Central memory CD4-positive, alpha-beta T cell (primary cell): Measurements from ENCODE around the gene FRRS1L.
"Not testable (repeated sequence)": the region's sequence is repeated elsewhere in the genome, so short reads cannot be mapped to it uniquely, and the experiment has no call there.

Source experiments
- DNase-seq: peaks from one replicate; pipeline ENCODE4 v3.0.0; 2022

The FRRS1L gene

DNA sequence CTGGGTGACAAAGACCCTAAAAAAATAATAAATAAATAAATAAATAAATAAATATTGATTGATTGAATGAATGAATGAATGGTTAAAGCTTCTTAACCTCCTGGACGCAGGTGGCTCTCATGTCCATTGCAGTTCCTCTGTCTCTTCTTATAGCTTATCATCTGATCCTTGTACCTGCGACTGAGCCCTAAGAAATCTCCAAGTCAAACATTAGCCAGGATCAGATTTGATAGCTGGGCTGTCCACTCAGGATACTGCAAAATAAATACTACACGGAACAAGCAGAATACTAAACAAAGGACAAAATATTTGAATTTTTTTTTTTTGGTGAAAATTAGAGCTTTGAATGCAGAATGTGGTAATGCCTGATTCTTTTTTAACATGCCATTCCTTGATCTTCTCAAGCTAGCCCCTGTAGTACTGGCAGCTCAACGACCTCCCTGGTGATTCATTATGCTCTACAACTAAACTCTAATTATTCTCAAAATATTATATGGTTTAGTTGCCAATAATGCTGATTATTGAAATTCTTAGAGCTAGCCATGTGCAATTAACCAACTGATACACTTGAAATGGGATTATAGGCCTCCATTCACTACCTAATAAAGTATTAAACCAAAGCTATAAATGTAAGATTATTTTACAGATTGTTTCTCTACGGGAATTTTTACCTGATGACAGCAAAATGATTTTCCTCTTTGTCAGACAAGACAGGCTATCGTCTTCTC, 37.4 kb downstream of the FRRS1L start:
- DNase-seq = no peak

DNA sequence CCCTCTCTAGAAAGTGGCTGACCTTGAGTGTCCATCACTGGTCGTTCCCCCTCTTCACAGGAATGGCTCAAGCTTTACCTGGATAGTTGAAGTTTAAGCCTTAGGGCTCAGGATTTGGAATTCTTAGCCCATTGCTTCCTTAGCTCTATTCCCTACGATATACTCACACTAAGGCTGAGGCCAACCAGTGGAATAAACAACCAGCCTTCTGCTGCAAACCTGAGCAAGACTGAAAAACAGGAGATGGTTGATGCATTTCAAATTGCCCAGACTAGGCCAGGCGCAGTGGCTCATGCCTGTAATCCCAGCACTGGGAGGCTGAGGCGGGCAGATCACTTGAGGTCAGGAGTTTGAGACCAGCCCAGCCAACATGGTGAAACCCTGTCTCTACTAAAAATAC, 40.4 kb downstream of the FRRS1L start:
- DNase-seq = not testable (repeated sequence)

DNA sequence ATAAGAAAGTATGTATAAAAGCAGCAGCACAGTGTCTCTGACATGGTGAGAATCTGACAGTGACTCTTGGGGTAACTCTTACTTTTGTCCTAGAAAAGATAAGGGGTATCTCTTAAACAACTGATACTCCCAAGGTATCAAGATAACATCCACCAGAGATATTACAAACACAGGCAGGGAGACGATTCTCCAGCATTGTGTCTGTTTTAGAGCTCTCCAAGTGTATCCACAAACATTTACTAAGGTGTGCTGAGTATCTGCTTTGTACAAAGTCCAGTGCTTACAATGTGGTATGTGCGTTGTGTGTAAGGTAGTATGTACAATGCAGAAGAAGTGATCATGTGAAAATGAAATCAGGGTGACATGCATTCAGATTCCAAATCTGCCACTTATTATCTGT, 42.9 kb downstream of the FRRS1L start:
- no peak for DNase-seq

DNA sequence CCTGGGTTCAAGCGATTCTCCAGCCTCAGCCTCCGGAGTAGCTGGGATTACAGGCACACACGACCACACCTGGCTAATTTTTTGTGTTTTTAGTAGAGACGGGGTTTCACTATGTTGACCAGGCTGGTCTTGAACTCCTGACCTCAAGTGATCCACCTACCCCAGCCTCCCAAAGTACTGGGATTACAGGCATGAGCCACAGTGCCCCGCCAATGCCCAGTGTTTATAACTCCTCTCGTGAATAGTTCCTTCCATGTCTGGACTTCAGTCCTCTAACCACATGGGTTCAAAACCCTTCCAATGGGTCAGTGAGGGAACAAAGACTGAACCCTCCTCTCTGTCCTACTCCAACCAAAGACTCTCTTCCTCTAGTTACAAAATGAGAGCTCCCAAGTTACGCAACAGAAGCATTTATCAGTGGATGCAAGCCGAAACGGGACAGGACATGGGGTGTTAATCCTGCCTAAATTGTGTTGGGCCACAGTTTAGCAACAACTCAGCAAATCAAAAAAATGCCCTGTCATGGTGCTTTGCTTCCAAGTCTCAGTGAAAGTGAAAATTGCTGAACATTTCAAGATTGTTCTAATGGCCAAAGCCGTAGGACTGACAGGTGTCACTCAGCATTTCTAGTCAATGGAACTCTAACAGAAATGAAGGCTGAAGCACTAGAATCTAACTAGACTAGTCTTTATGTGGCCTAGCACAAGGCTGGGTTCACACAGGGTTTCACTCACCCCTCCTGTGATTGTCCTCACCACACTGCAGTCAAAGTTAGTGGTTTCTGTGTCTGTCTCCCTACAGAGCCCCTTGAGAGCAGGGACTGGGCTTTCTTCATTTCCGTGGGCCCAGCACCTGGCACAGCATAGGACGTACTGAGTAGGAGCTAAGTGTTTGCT, 44.1 kb downstream of the FRRS1L start:
- no peak for DNase-seq

DNA sequence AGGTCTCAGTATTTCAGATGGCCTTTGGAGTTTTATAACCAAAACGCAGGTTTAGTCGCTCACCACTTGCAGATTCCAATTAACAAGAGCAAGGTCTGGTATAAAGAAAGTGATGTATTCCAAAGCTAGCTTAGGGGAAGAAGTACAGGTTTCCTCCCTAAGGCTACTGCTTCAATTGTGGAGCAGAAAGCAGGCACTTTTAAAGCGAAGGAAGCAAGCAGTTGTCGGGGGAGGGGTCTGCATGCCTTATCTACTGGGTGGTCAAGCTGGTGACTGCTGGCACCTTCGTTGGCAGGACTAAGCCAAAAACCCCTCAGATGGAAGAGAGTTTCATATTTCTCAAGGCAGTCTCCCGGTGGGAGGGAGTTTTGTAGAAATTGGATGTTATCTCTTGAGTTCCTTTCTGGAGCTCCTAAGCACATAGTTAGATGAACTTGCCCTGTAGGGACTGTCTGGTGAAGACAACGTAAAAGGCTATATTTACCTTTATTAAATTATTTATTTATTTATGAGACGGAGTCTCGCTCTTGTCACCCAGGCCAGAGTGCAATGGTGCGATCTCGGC, 45.7 kb downstream of the FRRS1L start:
- DNase-seq = no peak

DNA sequence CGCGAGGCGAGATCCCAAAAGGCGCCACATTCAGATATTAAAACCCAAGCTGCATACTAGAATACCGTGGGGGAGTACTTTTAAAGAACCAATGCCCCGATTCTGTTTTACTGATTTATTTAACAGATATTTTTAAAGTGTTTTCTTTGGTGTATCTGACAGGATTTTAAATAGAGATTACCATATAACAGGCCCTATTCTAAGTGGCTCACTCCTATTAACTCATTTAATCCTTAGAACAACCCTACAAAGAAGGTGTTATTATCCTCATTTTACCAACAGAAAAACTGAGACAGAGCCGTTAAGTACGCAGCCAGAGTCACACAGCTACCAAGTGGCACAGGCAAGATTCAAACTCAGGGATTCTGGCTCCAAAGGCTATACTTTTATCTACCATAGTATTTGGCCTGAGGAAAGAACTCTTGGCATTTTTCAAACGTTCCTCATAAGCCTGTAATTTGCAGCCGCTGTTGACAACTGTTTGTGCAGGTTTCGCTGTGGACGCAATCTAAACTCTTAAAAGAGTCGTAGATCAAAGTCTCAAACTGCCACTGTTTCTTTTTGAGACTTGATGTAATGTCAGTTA, 46.8 kb downstream of the FRRS1L start:
- DNase-seq = no peak

DNA sequence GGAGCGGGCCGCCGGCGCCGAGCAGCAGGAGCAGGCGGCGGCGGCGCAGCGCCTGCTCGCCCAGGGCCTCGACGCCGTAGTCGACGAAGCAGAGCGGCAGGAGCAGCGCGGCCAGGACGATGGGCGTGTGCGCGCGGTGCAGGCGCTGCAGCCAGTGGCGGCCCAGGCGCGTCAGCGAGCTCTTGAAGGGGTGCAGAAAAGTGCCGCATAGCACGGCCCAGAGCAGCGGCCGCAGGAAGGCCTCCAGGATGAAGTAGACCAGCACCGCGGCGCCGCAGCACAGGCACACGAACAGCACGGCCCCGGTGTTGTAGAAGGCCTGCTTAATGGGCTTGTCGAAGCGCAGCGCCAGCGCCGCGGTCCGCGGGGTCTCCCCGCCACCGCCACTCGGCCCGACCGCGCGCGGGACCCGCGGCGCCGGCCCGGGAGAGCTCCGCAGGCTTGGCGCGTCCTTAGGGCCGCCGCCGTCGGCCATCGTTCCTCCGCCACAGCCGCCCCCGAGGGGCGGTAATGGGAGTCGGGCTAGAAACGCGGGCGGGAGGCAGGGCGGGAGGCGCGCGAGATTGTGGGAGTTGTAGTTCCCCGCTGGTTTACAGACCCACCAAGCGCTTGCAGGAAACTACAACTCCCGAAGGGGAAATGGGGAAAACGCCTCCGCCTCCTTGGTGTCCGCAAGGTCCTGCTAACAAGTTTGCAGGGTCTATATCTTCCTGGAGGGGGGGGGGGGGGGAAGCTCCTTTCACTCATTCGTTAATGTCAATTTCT, 47.4 kb downstream of the FRRS1L start, which contains the start of gene TMEM245:
Gene TMEM245 (minus strand): TSS at position 509 of the 765 bp plus-strand sequence. CDS start 34 bp downstream, at position 475.
- DNase-seq = peak; percentile 96

DNA sequence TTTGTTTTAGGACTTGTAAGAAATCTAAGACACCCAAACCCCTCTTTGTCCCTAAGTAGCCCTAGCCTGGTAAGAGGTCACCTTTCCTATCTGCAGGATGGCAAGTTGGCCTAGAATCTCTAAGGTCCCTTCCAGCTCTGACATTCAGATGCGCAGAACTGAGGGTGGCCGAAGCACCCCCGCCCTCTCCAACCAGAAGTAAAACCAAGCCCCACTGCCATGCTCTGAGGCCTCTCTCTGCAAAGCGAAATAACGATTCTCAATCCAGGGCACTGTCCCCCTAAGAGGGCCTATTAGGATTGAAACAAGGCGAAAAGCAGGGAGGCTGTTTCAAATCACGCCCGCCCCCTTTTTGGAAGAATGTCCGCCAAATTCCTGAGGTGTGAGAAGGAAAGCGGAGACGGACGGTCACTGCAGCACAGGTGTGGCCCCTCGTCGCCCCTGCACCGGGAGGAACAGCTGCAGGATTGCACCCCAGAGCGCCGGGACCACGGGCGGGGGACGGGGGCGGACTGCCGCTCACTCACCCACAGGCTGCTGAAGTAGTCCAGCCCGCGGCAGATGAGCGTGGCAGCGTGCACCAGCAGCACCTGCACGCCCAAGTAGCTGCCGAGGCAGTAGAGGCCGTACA, 48.1 kb downstream of the FRRS1L start:
- DNase-seq = no peak

DNA sequence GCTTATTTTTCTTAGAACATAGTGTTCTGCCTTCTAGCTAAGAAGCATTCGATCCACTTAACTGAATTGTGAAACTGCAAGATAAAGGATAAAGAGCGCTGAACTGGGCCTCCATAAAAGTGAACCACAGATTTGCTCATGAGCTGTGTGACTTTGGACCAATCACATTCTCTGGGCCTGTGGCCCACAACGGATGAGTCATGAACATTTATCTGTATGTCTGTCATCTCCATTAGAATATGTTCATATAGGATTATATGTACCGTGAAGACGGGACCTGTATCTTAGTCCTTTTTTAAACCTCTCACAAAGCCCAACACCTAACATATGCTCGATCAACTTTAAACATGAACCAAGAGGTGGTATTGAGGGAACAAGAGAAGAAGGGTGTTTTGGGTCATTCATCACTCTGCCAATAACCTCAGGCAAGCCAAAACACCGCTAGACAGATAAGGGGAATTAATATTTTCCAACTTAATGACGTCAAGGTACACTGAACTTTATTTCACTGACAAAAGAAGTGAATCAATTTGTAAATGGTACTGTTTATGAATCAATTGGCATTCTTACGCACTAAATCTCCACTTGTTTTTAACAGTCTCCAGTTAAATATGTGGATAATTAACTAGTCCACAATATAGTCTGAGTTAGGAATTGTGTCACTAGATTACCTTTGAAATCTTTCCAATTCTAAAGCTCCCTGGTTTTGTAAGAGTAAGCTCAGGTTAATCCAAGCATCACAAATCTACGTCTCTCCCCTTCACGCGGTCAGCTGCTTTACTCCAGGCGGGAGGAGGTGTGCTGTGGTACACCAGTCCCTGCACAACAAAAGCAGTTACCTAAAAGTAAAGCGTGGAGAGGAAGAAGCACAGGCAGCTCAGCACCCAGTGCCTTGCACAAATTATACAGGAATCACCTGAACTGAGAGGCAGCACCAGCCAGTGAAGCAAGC, 48.9 kb downstream of the FRRS1L start:
- DNase-seq = peak; percentile 45

DNA sequence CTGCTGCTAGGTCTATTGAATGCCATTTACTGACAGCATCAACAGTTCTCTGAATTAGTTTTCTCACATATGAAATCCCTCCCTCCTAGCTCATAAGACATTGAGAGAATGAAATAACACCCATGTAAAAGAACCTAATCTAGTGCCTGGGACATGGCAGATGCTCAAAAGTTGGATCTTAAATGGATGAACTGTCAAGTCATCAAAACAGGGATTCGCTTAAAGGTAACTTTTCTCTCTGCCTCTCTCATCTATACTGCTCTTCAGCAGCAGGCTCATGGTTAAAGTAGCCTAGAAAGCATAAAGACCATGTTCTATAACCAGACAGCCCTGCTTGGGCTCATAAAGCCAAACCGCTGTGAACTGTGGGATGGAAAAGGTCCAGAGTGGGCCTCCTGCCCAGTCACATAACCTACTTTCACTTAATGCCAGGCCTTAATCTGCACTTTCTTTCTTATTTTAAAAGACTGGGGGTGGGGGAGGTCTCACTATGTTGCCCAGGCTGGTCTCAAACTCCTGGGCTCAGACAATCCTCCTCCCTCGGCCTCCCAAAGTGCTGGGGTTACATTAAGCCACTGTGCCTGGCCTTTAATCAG, 51.0 kb downstream of the FRRS1L start:
- DNase-seq = no peak

DNA sequence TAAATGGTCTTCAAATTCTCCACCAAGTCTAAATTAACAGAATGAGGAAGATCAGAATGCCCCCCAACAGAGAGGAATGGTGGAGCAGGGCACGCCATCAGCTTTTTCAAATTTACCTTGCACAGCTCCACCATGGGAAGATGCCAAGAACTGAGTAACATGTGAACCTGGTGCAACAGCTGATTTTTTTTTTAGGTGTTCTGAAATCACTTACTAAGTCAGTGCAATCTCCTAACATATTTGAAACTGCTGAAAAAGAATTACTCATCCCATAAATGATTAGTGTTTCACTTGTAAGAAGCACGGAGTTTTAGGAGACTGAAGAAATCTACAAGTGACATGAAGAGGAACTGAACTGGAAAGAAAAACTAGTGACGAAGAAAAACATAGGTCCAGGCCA, 52.4 kb downstream of the FRRS1L start:
- DNase-seq = no peak

DNA sequence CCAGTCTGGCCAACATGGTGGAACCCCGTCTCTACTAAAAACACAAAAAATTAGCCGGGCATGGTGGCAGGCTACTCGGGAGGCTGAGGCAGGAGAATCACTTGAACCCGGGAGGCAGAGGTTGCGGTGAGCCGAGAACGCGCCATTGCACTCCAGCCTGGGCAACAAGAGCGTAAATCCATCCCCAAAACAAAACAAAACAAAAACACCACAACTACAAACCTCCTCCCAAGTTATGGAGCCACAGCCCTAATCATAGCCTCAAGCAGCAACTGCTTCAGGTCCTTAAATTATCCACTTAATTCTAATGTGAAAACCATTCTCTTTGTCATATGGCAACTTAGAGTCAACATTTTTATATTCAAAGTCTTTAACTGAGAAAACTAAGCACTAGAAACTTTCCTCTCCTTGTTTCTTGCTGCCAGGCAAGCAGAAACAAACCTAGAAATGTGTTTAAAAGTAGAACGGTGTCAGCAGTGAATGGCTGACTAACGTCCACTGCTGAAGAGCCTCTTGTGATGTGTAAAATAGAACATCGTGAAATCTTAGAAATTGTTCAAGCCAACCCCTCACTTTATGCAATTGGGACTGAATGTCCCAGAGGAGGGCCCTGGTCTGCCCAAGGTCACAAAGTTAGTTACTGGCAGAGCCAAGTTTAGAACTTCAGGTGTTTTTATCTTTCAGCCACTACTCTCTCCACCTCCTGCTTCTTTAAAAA, 53.0 kb downstream of the FRRS1L start:
- DNase-seq = no peak

DNA sequence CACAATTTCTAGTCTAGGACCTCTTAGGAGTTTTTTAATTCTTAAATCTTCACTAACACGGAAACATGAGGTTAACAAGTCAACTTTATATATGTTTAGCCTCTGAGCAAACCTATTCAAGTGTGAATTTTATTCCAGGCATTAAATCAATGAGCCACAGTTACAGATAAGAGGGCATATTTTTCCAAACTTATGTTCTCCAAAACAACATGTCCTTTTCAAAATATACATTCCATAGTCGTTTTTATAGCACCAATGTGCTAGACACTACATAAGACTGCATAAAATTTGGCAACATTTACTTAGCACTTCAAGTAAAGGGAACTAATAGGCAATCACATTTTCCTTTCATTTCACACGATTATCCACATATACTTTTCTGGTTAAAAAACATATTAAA, 53.8 kb downstream of the FRRS1L start:
- no peak for DNase-seq

DNA sequence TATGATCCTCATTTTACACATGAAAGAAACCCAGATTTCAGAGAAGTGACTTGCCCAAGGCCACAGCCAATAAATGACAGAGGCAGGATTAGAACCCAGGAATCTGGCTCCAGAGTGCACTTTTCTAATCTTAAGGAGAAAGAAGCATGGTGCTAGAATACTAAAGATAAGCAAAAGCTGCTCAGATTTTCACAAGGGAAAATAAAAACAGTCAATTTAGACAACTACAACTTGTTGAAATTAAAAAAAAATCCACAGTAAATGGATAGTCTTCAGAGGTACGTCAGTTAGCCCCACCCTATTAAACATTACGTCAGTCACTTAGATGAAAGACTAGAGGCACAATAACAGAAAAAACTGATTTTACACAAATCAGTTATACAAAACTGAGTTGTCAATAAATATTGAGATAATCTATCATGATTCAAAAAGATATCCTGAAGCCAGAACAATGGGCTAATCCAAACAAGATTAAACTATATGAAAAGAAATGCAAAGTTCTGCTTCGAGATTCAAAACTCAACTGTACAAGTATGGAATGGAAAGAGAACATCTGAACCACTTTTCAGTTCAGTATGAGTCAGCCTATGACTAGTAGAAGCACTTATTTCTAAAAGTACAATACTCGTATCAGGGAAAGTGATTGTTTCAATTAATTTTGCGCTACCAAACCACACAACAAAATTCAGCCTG, 56.6 kb downstream of the FRRS1L start:
- DNase-seq = peak; percentile 61

DNA sequence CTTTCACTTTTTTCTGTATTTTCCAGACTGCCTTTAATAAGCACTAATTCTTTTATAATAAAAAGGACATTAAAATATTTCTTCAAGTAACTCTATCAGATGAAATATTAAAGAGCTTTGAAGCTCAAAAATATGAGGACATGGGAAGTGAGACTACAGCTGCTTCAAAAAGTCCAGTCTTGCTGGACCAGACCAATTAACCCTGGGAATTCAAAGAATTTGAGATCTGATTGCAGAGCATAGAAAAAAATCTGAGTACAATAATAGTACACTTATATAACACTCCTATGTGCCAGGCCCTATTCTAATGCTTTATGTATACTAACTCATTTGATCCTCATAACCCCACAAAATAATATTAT, 57.1 kb downstream of the FRRS1L start:
- DNase-seq = no peak

DNA sequence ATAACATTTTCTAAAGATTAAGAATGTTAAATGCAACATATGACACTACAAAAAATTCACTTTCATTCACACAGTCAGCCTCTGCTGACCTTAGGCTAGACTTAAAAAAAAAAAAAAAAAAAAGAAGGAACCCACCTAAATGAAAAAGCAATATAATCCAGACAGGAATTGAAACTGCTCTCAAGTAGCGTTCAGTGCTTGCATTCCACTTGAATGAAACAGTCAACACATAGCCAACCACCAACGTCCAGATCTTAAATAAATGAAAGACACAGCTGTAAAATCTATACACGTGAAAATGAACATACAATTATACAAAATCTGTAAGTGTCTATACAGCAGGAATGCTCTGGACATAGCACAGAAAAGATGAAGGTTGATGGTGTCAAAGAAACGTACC, 58.7 kb downstream of the FRRS1L start:
- DNase-seq = no peak

DNA sequence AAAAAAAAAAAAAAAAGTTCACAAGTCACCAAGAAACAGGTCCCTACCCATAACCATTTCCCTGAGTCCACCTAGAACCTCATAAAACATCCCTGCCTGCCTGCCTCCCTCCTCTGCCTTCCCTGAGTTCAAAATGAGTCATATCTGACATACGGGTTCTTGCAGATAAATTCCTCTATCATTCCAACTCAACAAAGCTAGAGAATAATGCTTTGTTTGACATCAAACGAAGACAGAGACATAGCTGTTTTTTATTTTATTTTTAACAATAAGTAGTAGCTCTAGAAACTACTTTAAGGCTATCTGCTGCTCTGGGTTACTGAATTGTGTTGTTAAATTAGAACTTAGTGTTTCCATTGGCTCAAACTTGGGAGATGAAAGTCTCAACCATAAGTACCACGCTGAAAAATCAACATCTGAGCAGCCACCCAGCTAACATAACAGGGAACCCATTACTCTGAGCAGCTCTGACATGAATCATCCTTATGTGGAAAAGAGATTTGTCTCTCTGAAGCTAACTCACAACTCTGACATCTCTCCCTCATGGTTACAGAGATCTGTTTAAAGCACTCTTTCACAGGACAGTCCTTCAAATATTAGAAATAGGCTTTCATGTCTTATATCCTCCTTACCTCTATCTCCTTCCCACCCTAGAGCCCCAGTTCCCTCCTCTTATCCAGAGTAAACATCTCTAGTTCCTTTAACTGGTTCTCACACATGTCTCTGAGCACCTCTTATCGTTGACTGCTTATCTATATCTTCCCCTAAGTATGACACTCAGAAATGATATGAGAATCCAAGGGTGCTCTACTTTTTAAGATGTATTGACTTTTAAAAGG, 59.4 kb downstream of the FRRS1L start:
- no peak for DNase-seq

DNA sequence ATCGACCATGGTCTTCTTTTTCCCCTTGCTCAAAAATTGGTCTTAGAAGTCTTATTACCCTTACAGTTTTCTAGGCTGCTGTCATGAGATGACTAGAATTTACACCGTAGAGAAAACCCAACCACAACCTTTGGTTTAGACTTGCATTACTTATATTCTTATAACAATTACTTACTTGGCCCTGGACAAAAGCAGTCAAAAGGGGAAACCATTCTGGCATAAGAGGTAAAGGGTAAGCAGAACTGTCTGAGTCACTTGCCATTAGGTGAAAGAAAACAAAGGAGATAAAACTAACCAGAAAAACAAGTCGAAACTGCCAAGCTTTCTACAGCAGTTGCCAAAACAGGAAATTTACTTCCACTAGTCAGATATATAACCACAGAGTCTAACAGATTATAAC, 65.2 kb downstream of the FRRS1L start:
- peak; percentile 42 for DNase-seq
